ENCODE data around the gene UBAC2. TPM values are rescaled to one million over a fixed set of nuclear protein-coding genes. Genes with fewer than 3 reads are reported as not detected.
A peak's percentile ranks its signal among the peaks of the same experiment; 100 is the strongest.
"Not testable (repeated sequence)": the region's sequence is repeated elsewhere in the genome, so short reads cannot be mapped to it uniquely, and the experiment has no call there.

The UBAC2 gene
- total RNA-seq, 1 experiment from 2014 or later: 115 TPM

DNA sequence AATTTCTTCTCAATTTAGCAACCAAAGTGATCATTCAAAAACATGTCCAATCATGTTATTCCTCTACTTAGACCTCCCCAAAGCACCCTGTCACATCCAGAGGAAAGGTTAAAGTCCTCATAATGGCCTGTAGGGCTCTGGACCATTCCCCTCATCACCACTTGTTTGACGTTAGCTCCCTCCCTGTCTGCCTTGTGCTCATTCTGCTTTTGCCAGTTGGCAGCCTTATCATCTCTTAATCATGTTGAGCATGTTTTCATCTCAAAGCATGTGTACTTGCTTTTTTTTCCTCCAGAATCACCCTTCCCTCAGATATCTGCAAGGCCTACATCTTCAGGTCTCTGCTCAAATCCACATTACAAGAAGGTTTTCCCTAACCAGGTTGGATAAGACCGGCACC, 25.9 kb downstream of the UBAC2 start:
- in situ Hi-C loops (cut with HindIII; ENCODE audit: low pct_unique_long_range_greater_than_20kb, low sequenced_read_pairs): no loop called here
- no peak for DNase-seq (ENCODE audit: low read depth)

DNA sequence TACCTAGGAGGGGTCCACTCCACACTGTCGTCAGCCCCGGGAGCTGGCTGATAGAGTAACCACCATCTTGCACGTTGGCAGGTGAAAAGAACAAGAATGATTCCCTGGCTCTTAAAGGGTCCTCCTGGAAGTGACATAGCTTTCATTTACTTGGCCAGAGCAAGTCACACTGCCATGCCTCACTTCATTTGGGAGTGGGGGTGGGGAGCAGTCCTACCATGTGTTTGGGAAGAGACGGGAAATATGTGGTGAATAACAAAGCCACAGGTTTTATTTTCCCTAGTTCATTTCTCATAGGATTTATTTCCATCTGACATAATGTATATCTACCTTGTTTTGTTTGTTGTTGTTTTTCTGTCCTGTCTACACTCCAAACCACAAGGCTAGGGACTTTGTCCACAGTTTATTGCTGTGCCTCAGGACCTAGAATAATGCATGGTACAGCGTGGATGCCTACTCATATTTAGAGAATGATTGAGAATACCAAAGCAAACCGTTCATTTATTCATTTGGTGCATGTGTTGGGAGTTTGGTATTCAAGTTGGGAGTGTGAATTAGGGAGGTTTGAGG, 26.8 kb downstream of the UBAC2 start:
- DNase-seq (ENCODE audit: low read depth): no peak
- in situ Hi-C loops (cut with HindIII; ENCODE audit: low pct_unique_long_range_greater_than_20kb, low sequenced_read_pairs): no loop called here

DNA sequence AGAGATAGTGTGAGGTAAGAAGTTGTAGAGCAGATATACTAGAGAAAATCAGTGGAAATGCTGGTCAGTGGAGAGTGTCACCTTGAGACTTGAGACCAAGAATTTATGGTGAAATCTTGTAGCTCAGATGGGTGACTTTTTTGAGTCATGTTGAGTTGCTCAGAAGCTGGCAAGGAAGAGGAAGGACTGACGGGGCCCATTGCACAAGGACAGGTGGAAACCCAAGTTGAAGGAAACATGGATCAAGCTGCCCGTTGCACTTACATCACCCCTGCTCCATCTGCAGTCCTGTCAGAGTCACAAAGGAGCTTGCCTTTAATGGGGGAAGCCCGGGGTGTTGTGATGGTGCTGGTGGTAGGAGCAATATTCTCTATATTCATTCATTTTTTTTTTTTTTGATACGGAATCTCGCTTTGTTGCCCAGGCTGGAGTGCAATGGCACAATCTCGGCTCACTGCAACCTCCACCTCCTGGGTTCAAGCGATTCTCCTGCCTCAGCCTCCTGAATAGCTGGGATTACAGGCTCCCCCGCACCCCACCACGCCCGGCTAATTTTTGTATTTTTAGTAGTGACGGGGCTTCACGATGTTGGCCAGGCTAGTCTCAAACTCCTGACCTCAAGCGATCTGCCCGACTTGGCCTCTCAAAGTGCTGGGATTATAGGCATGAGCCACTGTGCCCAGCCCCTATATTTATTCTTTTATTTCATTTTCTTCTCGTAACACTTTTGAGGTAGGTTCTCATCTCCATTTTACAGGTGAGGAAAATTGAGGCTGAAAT, 27.4 kb downstream of the UBAC2 start:
- in situ Hi-C loops (cut with HindIII; ENCODE audit: low pct_unique_long_range_greater_than_20kb, low sequenced_read_pairs): no loop called here
- no peak for DNase-seq (ENCODE audit: low read depth)

DNA sequence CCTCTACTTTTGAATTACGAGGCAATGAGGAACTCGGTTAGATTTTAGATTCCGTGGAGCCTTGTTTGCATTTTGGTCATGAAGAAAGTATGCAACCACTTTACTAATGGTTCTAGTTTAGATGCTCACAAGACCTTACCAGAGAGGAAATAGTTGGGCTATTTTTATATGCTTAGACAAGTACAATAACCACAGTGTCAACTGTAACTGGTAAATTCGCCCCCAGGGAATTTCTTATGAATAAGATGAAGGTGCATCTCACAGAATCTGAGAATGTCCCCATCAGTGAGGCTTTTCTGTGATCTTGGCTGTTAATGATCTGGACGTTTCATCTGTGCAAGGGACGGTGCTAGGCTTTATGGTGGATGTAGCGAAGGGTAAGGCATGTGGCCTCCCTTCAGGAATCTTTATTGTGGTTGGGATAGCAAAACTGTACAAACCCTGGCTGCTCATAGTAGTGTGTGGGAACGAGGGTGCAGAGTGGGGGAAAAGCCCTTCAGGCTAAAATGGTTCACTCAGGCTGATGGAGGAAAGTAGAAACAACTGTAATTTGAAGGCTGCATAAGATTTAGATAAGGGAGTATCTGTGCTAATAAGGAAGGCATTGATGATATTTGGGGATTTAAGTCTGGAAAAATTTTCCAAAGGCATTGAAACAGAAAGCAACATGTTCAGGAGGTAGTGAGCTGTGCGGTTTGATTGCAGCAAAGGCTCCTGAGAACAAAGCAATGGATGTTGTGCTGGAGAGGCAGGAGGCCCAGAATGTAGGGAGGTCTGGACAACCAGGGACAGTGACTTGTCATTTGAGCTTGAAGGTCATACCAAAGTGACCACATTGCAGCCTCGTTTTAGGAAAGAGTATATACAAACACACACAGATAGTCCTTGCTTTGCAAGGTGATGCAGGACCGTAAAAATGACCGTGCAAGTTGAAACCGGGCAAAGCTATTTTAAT, 28.4 kb downstream of the UBAC2 start:
- DNase-seq (ENCODE audit: low read depth): peak; percentile 55
- in situ Hi-C loops (cut with HindIII; ENCODE audit: low pct_unique_long_range_greater_than_20kb, low sequenced_read_pairs): no loop called here

DNA sequence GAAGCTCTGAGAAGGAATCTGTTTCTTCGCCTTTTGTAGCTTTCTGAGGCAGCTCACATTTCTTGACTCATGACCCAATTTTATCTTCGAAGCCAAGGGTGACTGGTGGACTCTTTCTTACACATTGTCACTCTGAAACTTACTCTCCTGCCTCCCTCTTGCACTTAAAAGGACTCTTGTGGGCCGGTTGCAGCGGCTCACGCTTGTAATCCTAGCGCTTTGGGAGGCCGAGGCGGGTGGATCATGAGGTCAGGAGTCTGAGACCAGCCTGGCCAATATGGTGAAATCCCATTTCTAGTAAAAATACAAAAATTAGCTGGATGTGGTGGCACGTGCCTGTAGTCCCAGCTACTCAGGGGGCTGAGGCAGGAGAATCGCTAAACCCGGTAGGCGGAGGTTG, 29.9 kb downstream of the UBAC2 start:
- DNase-seq (ENCODE audit: low read depth); in situ Hi-C loops (cut with HindIII; ENCODE audit: low pct_unique_long_range_greater_than_20kb, low sequenced_read_pairs): not testable (repeated sequence)

DNA sequence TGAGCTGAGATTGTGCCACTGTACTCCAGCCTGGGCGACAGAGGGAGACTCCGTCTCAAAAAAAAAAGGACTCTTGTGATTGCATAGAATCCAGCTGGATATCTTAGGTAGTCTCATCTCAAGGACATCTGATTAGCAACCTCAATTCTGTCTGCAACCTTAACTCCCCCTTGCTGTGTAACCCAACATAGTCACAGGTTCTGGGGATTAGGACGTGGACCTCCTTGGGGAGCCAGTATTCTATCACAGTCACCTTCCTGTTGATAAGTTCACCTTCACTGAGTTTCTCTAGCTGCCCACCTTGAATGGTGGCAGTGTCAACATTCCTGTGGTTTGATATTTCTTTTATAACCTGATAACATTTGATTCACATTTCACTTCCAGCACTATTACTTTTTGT, 30.3 kb downstream of the UBAC2 start:
- no peak for DNase-seq (ENCODE audit: low read depth)
- in situ Hi-C loops (cut with HindIII; ENCODE audit: low pct_unique_long_range_greater_than_20kb, low sequenced_read_pairs): no loop called here

DNA sequence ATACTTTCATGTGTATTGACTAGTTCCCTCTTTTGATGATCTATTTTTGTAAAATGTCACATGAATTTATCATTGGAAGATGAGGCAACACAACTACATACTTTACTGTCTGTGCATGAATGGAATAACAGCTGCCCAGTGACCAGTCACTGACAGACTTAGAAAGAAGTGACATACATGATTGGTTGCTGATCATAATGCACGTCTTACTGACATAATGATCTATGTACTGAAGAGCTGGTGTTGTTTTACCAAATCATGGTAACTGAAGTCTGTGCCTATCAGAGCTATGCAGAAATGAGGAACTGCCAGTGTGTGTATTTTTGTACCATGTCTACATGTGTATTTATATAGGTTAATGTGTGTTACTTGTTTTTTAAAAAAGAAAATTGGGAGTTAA, 31.1 kb downstream of the UBAC2 start:
- no peak for DNase-seq (ENCODE audit: low read depth)
- in situ Hi-C loops (cut with HindIII; ENCODE audit: low pct_unique_long_range_greater_than_20kb, low sequenced_read_pairs): no loop called here

DNA sequence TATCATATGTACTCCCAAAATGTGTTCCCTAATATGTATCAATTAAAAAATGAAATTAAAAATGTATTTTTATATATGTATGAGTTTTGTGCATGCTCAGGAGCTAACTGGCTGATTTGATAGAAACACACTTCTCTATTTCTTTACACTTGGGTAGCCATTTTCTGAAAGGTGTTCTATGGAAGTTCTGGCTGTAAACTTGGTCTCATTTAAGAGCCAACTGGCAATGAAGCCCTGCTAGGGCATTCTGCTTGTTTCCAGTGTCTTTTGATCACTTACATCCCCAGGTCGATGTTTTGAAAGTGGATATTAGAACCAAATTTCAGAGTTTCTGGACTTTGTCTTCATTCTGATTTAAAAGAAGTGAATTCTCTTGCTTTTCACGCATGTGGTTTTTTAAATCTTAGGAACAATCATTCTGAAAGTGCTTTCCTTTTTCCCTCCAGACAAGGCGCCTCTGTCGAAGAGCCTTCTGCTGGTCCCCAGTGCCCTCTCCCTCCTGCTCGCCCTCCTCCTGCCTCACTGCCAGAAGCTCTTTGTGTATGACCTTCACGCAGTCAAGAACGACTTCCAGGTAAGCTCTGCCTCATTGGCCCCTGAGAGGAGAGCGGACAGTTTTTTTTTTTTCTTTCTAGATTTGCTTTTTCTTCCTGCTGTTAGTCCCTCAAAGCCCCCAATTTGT, 37.5 kb downstream of the UBAC2 start:
- in situ Hi-C loops (cut with HindIII; ENCODE audit: low pct_unique_long_range_greater_than_20kb, low sequenced_read_pairs): no loop called here
- no peak for DNase-seq (ENCODE audit: low read depth)

DNA sequence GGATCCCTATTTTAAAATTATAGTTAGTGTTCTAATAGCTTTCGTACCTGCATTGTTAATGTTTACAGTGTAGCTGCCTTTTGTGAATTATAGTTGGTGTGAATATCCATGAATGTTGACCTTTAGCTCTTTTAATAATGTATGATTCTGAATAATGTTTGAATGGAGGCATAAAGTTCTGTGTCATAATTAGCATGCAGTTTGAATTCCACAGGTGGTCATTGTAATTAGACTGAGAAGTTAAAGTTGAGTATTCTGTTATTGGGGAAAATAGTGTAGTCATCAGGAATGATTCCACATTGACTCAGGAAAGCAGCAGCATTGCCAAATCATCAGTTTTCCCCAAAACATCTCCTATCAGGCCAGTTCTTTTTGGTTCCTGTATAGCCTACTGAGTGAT, 45.4 kb downstream of the UBAC2 start:
- in situ Hi-C loops (cut with HindIII; ENCODE audit: low pct_unique_long_range_greater_than_20kb, low sequenced_read_pairs): no loop called here
- DNase-seq (ENCODE audit: low read depth): no peak

DNA sequence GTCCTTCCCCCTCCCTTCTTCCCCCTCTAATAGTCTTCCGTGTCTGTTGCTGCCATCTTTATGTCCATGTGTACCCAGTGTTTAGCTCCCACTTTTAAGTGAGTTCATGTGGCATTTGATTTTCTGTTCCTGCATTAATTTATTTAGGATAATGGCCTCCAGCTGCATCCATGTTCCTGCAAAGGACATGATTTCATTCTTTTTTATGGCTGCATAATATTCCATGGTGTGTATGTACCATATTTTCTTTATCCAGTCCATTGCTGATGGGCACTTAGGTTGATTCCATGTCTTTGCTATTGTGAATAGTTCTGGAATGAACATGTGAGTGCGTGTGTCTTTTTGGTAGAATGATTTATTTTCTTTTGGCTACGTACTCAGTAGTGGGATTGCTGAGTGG, 48.5 kb downstream of the UBAC2 start:
- DNase-seq (ENCODE audit: low read depth); in situ Hi-C loops (cut with HindIII; ENCODE audit: low pct_unique_long_range_greater_than_20kb, low sequenced_read_pairs): not testable (repeated sequence)

DNA sequence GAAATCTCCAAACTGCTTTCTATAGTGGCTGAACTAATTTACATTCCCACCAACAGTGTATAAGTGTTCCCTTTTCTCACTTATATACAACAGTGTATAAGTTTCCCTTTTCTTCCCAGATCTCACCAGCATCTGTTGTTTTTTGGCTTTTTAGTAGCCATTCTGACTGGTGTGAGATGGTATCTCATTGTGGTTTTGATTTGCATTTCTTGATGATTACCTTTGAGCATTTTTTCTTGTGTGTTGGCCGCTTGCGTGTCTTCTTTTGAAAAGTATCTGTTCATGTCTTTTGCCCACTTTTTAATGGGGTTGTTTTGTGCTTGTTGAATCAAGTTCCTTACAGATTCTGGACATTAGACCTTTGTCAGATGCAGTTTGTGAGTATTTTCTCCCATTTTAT, 49.0 kb downstream of the UBAC2 start:
- in situ Hi-C loops (cut with HindIII; ENCODE audit: low pct_unique_long_range_greater_than_20kb, low sequenced_read_pairs); DNase-seq (ENCODE audit: low read depth): not testable (repeated sequence)

DNA sequence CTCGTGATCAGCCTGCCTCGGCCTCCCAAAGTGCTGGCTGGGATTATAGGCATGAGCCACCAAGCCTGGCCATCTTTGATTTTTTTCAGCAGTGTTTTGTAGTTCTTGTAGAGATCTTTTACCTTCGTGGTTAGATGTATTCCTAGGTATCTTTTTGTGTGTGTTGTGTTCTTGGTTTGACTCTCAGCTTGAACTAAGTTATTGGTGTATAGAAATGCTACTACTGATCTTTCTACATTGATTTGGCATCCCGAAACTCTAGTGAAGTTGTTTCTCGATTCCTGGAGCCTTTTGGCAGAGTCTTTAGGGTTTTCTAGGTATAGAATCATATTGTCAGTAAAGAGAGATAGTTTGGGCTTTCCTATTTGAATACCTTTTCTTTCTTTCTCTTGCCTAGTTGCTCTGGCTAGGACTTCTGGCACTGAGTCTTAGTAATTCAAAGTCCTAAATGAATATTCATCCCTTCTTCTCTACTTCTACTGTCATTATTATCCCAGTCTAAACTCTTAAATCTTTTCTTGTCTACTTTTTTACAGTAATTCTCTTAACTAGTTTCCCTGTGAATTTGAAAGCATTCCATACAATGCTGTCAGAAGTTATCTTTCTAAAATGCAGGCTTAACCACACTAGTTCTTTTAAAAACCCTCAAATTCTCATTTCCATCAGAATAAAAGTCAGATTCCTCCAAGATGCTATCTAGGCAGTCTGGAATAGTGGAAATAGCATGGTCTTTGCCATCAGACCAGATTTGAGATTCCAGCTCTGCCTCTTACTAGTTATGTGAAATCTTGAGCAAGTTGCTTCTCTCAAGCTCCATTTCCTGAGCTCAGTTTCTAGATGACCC, 50.5 kb downstream of the UBAC2 start:
- DNase-seq (ENCODE audit: low read depth): no peak
- in situ Hi-C loops (cut with HindIII; ENCODE audit: low pct_unique_long_range_greater_than_20kb, low sequenced_read_pairs): no loop called here

DNA sequence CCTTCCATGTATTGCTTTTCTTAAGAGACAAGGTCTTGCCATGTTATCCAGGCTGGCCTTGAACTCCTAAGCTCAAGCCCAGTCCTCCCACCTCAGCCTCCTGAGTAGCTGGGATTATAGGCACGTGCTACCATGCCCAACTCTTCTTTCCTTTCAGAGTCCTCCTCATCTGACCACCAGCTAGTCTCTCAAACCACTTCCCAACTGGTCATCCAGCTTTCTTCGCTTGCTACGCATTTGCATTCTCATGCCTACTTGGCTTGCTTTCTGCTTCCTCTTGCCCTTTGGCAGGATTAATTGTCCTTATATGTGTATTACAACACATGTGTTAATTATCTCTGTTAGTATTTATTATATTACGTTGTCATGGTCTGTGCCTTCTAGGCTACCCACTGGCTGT, 51.3 kb downstream of the UBAC2 start:
- no peak for DNase-seq (ENCODE audit: low read depth)
- in situ Hi-C loops (cut with HindIII; ENCODE audit: low pct_unique_long_range_greater_than_20kb, low sequenced_read_pairs): no loop called here

DNA sequence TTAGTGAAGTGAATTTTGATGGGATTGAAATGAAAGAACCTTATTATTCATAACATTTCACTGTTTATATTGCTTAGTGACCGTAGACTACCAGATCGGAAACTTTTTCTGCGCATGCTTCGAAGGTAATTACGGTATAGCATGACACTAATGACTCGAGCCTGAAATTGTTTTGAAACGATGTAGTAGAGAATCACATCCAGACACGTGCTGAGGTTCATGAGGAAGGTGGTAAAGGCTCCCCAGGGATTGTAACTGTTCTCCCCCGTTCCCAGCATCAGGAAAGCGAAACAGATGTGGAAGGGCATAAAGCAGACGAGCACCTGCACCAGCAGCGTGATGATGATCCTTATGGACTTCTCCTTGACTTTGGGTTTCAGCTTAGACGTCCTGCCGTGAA, 54.2 kb downstream of the UBAC2 start:
- no peak for DNase-seq (ENCODE audit: low read depth)
- in situ Hi-C loops (cut with HindIII; ENCODE audit: low pct_unique_long_range_greater_than_20kb, low sequenced_read_pairs): no loop called here

DNA sequence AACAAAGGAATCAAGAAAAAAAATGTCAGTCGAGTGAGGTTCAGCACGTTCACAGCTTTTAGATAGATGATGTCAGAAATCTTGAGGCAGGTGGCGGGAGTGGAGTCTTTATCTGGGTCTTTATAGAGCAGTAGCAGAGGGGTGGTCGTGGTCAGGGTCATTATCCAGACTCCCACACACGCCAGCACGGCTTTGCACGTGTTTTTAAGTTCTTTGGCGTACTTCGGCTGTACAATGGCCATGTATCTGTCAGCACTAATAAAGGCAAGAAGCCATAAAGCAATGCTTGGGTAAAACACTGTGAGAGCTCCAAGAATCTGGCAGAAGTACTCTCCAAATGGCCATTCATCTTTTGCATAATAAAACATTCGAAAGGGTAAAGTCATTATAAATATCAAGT, 54.6 kb downstream of the UBAC2 start:
- in situ Hi-C loops (cut with HindIII; ENCODE audit: low pct_unique_long_range_greater_than_20kb, low sequenced_read_pairs): no loop called here
- no peak for DNase-seq (ENCODE audit: low read depth)

DNA sequence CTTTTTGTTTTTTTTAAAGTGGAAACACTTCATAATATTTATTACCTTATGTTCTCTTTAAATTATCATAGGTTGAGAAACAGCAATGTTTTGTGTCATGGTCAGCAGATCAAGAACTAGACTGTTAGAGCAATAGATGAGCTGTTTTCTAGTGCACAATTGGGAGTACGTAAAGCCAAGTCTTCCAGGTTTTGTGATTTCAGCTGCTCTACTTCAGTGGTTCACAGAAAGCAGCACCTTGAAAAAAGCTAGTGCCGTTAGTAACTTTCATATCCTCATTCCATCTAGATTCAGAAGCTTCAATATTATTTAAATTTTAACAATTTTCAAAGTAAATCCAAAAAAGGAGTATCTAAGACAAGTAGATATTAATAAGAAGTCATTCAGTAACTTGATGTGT, 55.6 kb downstream of the UBAC2 start:
- DNase-seq (ENCODE audit: low read depth): no peak
- in situ Hi-C loops (cut with HindIII; ENCODE audit: low pct_unique_long_range_greater_than_20kb, low sequenced_read_pairs): no loop called here

DNA sequence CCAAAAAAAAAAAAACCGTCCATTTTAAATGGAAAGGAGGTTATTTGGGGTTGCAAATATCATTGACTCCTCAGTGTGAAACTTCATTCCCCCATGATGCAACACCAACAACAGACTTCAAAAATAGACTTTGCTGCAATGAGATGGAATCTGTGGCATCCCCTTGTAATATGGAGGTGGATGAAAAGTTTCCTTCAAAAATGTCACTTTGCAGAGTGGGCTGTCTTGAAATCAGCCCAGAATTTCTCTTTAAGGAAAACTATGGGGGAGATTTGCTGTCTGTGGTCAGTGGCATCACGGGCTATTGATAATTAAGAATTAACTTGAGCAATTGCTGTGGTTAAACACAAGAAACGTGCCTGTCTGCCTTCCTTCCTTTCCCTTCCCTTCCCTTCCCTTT, 56.1 kb downstream of the UBAC2 start:
- DNase-seq (ENCODE audit: low read depth): no peak
- in situ Hi-C loops (cut with HindIII; ENCODE audit: low pct_unique_long_range_greater_than_20kb, low sequenced_read_pairs): no loop called here

DNA sequence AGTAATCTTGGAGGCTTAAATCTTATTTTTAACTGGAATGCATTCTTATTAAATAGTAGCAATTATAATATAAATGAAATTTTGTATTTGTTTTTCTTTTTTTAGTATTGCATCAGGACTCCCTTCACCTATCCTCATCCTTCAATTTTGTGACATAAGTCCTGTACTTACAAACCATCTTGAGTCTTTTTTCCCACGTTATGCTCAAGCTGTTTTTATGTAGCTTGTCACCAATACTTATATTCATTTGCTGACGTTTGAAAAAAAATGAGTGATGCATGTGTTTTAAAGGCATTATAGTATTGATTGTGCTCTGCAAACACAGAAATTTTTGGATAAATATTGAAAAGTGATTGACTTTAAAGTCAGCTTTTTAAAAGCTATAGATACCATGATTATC, 56.6 kb downstream of the UBAC2 start:
- no peak for DNase-seq (ENCODE audit: low read depth)
- in situ Hi-C loops (cut with HindIII; ENCODE audit: low pct_unique_long_range_greater_than_20kb, low sequenced_read_pairs): no loop called here
